Peyer's patch (tissue), 4 donors: ENCODE measurements around the gene LBX2. TPM values are rescaled to one million over a fixed set of nuclear protein-coding genes. Genes with fewer than 3 reads are reported as not detected.
"Not testable (repeated sequence)": the region's sequence is repeated elsewhere in the genome, so short reads cannot be mapped to it uniquely, and the experiment has no call there.

ENCODE experiments used
- DNase-seq, 3 donors: peaks; one replicate each; pipeline ENCODE4 v3.0.0-alpha.2; 2017 to 2019
- H3K27ac ChIP-seq, 4 donors: fragments of 200-600 bp; sonication (generic); one replicate each; pipeline ENCODE4 v1.5.1; 2016 to 2019
- H3K27me3 ChIP-seq, 2 donors: fragments of 200-600 bp; sonication (generic); one replicate each; pipeline ENCODE4 v1.5.1; 2019
- H3K36me3 ChIP-seq, 3 donors: fragments of 200-600 bp; sonication (generic); one replicate each; pipeline ENCODE4 v1.5.1; 2016 to 2019
- H3K4me1 ChIP-seq, 4 donors: fragments of 200-600 bp; sonication (generic); one replicate each; pipeline ENCODE4 v1.5.1; 2016 to 2019
- H3K4me3 ChIP-seq, 4 donors: fragments of 200-600 bp; sonication (generic); 1 replicate in 3 of 4; 2 replicates in 1 of 4; pipeline ENCODE4 v1.5.1; 2016 to 2019; ENCODE audit warnings: mild to moderate bottlenecking in 1 of 4
- H3K9me3 ChIP-seq, 4 donors: fragments of 200-600 bp; sonication (generic); one replicate each; pipeline ENCODE4 v1.5.1; 2016 to 2019; ENCODE audit warnings: mild to moderate bottlenecking in 1 of 4
- POLR2A ChIP-seq, 2 donors: fragments of 450-650 bp; IDR thresholded peaks; one replicate each; pipeline ENCODE4 v1.5.1; 2017; ENCODE audit warnings: antibody characterized with exemption in 2 of 2, mild to moderate bottlenecking in 2 of 2, moderate library complexity in 2 of 2
- total RNA-seq, 4 donors: library from RNA; depleted of rRNA; stranded (reverse); fragments of >200 nt; gene quantifications; one replicate each; pipeline ENCODE4 v1.1.0, GENCODE V29; 2016
- TF ChIP-seq, protein P1 (sequence below), 6 experiments: fragments of 450-650 bp in 4 of 6; fragments of 200-600 bp in 2 of 6; sonication (generic) in 1 of 6; IDR thresholded peaks; one replicate each; pipeline ENCODE4 v1.5.1; 2017 to 2019; ENCODE audit warnings: antibody characterized with exemption in 6 of 6, mild to moderate bottlenecking in 3 of 6, moderate library complexity in 1 of 6

Gene LBX2
- total RNA-seq, 4 donors from 2014 or later, result 2.8 to 6.9 (median 6.8) TPM; not detected in 1

DNA sequence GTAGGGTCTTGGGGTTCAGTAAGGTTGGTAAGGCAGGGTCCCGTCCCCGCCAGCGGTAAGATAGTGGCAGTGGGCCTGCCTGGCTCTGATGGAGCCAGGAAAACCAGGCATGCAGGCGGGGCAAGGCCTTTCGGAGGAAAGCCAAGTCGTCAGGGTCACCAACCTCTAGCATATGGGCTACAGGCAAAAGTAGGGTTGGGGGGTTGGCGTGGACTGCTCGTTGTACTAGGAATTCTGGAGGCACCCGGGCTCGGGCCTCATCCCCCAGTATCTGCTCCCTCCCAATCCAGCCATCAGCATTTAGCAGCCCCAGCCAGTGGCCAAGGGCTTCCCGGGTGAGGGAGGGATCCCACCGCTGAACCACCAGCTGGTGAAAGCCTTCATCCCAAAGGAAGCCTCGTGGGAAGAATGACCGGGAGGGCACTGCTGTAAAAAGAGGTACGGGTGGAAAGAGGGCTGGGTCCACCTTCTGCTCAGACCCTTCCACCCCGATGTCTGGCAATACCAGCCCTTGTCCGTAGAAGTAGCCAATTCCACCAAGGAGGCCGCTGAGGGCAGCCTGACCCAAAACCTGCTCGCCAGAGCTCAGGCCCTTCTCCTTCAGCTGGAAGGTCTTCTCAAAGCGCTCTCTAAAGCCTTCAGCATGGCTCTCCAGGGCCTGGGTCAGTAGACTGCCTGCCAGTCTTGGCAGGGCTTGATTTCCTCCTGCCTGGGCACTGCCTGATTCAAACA lies 37.2 kb downstream of the LBX2 start:
- no peaks in the 10 kb centered on the region for H3K27me3 ChIP-seq
- no peak overlapping the region for H3K4me3 ChIP-seq
- peak overlapping the region in 1 of 4 donors; percentile 68 for H3K27ac ChIP-seq
- peaks cover 0 to 40% (median 14%) of the 10 kb centered on the region in 4 donors for H3K4me1 ChIP-seq
- no peaks in the 10 kb centered on the region for H3K9me3 ChIP-seq
- peaks cover 0 to 24% (median 0%) of the 10 kb centered on the region in 3 donors for H3K36me3 ChIP-seq
- TF ChIP-seq, protein P1, sequence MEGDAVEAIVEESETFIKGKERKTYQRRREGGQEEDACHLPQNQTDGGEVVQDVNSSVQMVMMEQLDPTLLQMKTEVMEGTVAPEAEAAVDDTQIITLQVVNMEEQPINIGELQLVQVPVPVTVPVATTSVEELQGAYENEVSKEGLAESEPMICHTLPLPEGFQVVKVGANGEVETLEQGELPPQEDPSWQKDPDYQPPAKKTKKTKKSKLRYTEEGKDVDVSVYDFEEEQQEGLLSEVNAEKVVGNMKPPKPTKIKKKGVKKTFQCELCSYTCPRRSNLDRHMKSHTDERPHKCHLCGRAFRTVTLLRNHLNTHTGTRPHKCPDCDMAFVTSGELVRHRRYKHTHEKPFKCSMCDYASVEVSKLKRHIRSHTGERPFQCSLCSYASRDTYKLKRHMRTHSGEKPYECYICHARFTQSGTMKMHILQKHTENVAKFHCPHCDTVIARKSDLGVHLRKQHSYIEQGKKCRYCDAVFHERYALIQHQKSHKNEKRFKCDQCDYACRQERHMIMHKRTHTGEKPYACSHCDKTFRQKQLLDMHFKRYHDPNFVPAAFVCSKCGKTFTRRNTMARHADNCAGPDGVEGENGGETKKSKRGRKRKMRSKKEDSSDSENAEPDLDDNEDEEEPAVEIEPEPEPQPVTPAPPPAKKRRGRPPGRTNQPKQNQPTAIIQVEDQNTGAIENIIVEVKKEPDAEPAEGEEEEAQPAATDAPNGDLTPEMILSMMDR (IDR thresholded peaks at IDR 0.05), result no peak
- no peak for TF ChIP-seq POLR2A (IDR thresholded peaks at IDR 0.05)
- DNase-seq, result no peak

DNA sequence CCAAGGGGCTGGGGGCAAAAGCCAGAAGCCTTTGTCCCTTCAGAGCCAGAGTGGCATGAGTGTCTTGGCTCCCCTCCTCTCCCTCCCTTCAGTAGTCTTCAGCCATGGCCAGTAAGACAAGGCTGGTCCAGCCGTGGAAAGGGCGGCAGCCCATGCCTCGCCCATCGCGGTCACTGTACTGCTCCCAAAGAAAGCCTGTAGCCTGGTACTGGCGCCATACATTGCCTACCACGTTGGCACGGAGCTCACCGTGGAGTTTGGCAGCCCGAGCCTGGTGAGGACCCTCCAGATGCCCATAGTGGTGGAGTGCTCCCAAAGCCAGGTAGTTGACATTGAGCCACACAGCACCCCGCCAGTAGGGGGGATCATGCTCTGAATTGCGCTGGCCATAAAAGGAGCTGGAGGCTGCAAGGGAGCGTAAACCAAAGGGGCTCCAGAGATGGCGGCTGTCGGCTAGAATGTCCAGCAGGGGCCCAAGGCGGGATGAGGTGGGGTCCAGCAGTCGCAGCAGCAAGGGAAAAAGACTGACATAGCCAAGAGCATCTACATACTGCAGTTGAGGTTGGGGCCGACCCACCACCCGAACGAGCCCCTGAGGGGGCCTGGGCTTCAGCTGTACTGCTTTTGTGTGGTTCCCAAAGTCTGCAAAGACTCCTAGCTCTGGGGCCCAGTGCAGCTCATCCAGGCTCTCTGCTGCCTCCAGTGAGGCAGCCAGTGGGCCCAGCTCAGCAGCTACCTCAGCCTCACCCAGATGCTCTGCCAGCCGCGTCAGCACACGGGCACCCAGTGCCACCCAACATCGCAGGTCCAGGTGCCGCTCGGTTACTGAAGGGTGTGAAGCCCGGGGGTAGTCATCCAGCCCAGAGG lies 38.0 kb downstream of the LBX2 start:
- Histone ChIP-seq H3K4me1 (peaks cover 0 to 48% (median 14%) of the 10 kb centered on the region in 4 donors), H3K9me3 (no peaks in the 10 kb centered on the region), H3K36me3 (peaks cover 0 to 24% (median 0%) of the 10 kb centered on the region in 3 donors), H3K27ac (no peak overlapping the region), H3K27me3 (no peaks in the 10 kb centered on the region), H3K4me3 (no peak overlapping the region)
- no peak for TF ChIP-seq POLR2A (IDR thresholded peaks at IDR 0.05)
- TF ChIP-seq, protein P1 (IDR thresholded peaks at IDR 0.05), result no peak
- DNase-seq, result no peak

DNA sequence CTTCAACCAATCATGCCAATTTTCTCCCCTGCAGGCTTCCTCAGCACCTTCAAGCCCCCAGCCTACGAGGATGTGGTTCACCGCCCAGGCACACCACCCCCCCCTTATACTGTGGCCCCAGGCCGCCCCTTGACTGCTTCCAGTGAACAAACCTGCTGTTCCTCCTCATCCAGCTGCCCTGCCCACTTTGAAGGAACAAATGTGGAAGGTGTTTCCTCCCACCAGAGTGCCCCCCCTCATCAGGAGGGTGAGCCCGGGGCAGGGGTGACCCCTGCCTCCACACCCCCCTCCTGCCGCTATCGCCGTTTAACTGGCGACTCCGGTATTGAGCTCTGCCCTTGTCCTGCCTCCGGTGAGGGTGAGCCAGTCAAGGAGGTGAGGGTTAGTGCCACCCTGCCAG lies 39.2 kb downstream of the LBX2 start:
- not testable (repeated sequence) for DNase-seq, H3K27ac ChIP-seq, H3K9me3 ChIP-seq, H3K4me3 ChIP-seq, H3K27me3 ChIP-seq
- Histone ChIP-seq H3K36me3 (peaks cover 0 to 24% (median 0%) of the 10 kb centered on the region in 3 donors), H3K4me1 (peaks cover 6 to 56% (median 19%) of the 10 kb centered on the region in 4 donors)
- TF ChIP-seq POLR2A (IDR thresholded peaks at IDR 0.05), result peak in 1 of 2 donors; percentile 3

DNA sequence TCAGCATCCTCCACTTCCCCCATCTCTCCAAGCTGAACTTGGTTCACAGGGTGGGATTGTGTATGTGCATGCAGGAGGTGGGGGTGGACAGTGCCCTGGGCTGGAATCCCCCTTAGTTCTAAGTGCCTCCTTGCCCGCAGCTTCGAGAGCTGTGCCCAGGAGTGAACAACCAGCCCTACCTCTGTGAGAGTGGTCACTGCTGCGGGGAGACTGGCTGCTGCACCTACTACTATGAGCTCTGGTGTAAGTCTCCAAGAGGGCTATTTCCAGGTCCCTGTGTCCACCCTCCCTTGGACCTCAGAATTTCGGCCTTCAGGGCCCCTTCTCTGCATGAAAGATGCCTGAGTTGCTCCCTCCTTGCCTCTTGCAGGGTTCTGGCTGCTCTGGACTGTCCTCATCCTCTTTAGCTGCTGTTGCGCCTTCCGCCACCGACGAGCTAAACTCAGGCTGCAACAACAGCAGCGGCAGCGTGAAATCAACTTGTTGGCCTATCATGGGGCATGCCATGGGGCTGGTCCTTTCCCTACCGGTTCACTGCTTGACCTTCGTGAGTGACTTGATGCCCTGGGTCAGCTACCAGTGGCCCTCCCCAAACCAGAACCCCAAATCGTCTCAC lies 39.8 kb downstream of the LBX2 start:
- H3K27me3 ChIP-seq, H3K9me3 ChIP-seq, H3K27ac ChIP-seq, DNase-seq: not testable (repeated sequence)
- H3K4me3 ChIP-seq, result peak overlapping the region in 1 of 4 donors; percentile 88
- TF ChIP-seq POLR2A (IDR thresholded peaks at IDR 0.05), result peak in 1 of 2 donors; percentile 3
- H3K4me1 ChIP-seq, result peaks cover 6 to 55% (median 19%) of the 10 kb centered on the region in 4 donors
- peaks cover 0 to 24% (median 0%) of the 10 kb centered on the region in 3 donors for H3K36me3 ChIP-seq

DNA sequence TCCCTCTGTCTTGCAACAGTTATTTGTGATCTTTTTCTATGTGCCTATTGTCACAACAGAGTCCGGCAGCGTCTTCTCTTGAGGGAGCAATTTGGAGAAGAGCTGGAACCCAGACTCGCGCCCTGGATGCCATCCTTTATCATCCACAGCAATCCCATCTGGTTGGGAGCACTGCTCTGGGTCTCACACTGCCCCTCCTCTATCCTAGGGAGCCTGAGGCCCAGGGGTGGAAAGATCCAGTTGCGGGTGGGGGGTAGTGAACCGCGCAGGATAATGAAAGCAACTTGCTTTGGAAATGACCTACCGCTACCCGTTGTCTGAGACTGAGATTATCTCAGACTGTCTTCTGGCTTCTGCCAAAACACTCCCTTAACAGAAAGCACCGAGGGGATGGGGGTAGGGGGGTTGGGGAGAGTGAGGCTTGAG lies 40.5 kb downstream of the LBX2 start:
- H3K27ac ChIP-seq, result peak overlapping the region; percentile 98 to 99 (median 98)
- TF ChIP-seq POLR2A (IDR thresholded peaks at IDR 0.05), result no peak
- TF ChIP-seq, protein P1 (IDR thresholded peaks at IDR 0.05), result no peak
- H3K36me3 ChIP-seq, result peaks cover 0 to 24% (median 0%) of the 10 kb centered on the region in 3 donors
- no peaks in the 10 kb centered on the region for H3K9me3 ChIP-seq
- H3K27me3 ChIP-seq, result no peaks in the 10 kb centered on the region
- peaks cover 6 to 48% (median 14%) of the 10 kb centered on the region in 4 donors for H3K4me1 ChIP-seq
- peak overlapping the region; percentile 67 to 88 (median 78) for H3K4me3 ChIP-seq
- DNase-seq, result no peak
